HepG2 (cell line): ENCODE results near the gene ACSL5. TPM values are rescaled to one million over a fixed set of nuclear protein-coding genes. Genes with fewer than 3 reads are reported as not detected.

Experiments used
- AHR ChIP-seq: IDR thresholded peaks from 2 replicates; pipeline ENCODE4 v1.6.1; 2018; ENCODE audit warnings: missing genetic modification reagents, missing compliant biosample characterization
- ARID2 ChIP-seq: sonication (generic); formaldehyde crosslinking; IDR thresholded peaks from 2 replicates; pipeline ENCODE4 v1.8.1; 2022; ENCODE audit warnings: mild to moderate bottlenecking, missing genetic modification reagents, borderline replicate concordance
- BHLHE40 ChIP-seq: IDR thresholded peaks from 2 replicates; pipeline ENCODE4 v1.6.1; 2011; ENCODE audit warnings: low read length, improper control_type of control experiment
- KDM5A ChIP-seq: fragments of 200-600 bp; sonication (generic); IDR thresholded peaks from 2 replicates; pipeline ENCODE4 v1.7.0; 2018; ENCODE audit warnings: antibody characterized with exemption, mild to moderate bottlenecking, low read length, borderline replicate concordance
- KDM6A ChIP-seq: IDR thresholded peaks from 2 replicates; pipeline ENCODE4 v1.6.1; 2016; ENCODE audit warnings: low read depth
- KLF13 ChIP-seq: sonication (generic); formaldehyde crosslinking; IDR thresholded peaks from 2 replicates; pipeline ENCODE4 v1.4.0; 2020; ENCODE audit warnings: mild to moderate bottlenecking, missing genetic modification reagents
- PHF20 ChIP-seq: sonication (generic); formaldehyde crosslinking; IDR thresholded peaks from 2 replicates; pipeline ENCODE4 v1.5.0; 2020; ENCODE audit warnings: mild to moderate bottlenecking, missing genetic modification reagents
- PRPF4 ChIP-seq: fragments of 200-400 bp; formaldehyde crosslinking; IDR thresholded peaks from 2 replicates; pipeline ENCODE4 v1.6.1; 2016; ENCODE audit warnings: low read length, low read depth; ENCODE audit not compliant: poor library complexity, severe bottlenecking
- RARA ChIP-seq: IDR thresholded peaks from 2 replicates; pipeline ENCODE4 v1.6.1; 2016; ENCODE audit warnings: missing genetic modification reagents, missing compliant biosample characterization
- RARG ChIP-seq: sonication (generic); formaldehyde crosslinking; IDR thresholded peaks from 2 replicates; pipeline ENCODE4 v1.4.0; 2020; ENCODE audit warnings: low read depth, mild to moderate bottlenecking, missing genetic modification reagents
- SAP130 ChIP-seq: IDR thresholded peaks from 2 replicates; pipeline ENCODE4 v1.6.1; 2016; ENCODE audit warnings: low read depth
- SP2 ChIP-seq: sonication (generic); formaldehyde crosslinking; IDR thresholded peaks from 2 replicates; pipeline ENCODE4 v1.5.1; 2020; ENCODE audit warnings: mild to moderate bottlenecking, missing genetic modification reagents
- TBX2 ChIP-seq: sonication (generic); formaldehyde crosslinking; IDR thresholded peaks from 2 replicates; pipeline ENCODE4 v1.5.0; 2020; ENCODE audit warnings: missing genetic modification reagents, mild to moderate bottlenecking, borderline replicate concordance
- ZFX ChIP-seq: sonication (generic); formaldehyde crosslinking; IDR thresholded peaks from 2 replicates; pipeline ENCODE4 v1.4.0; 2020; ENCODE audit warnings: mild to moderate bottlenecking, low read depth, missing genetic modification reagents, moderate library complexity
- ZNF264 ChIP-seq: sonication (generic); formaldehyde crosslinking; IDR thresholded peaks from 2 replicates; pipeline ENCODE4 v1.4.0; 2020; ENCODE audit warnings: missing genetic modification reagents
- ZNF326 ChIP-seq: sonication (generic); formaldehyde crosslinking; IDR thresholded peaks from 2 replicates; pipeline ENCODE4 v1.4.0; 2020; ENCODE audit warnings: missing genetic modification reagents, borderline replicate concordance
- ZNF501 ChIP-seq: sonication (generic); formaldehyde crosslinking; IDR thresholded peaks from 2 replicates; pipeline ENCODE4 v1.5.1; 2020; ENCODE audit warnings: mild to moderate bottlenecking, moderate library complexity, missing genetic modification reagents
- ZNF530 ChIP-seq: sonication (generic); formaldehyde crosslinking; IDR thresholded peaks from 2 replicates; pipeline ENCODE4 v1.5.0; 2020; ENCODE audit warnings: low read depth, mild to moderate bottlenecking, missing genetic modification reagents
- ZNF619 ChIP-seq: sonication (generic); formaldehyde crosslinking; IDR thresholded peaks from 2 replicates; pipeline ENCODE4 v1.4.0; 2020; ENCODE audit warnings: mild to moderate bottlenecking, missing genetic modification reagents
- polyA plus RNA-seq, 8 experiments: library from polyadenylated mRNA; depleted of rRNA in 3 of 8; stranded (reverse) in 7 of 8; unstranded in 1 of 8; fragments of >200 nt; fragmentation: Illumina TruSeq in 4 of 8; extraction: Trizol in 4 of 8; gene quantifications; 2 replicates each; pipeline versions ENCODE4 v1.2.1 to v1.2.3, GENCODE V29; 2011 to 2016; ENCODE audit warnings: low read depth in 4 of 8, missing spikeins in 1 of 8, mixed read lengths in 1 of 8; ENCODE audit not compliant: insufficient read depth in 1 of 8
- total RNA-seq, 5 experiments: library from RNA; depleted of rRNA; stranded (reverse); fragments of >200 nt; fragmentation: Illumina TruSeq; extraction: Trizol; gene quantifications; 2 replicates each; pipeline ENCODE4 v1.2.3, GENCODE V29; 2016; ENCODE audit warnings: low read depth in 1 of 5
- TF ChIP-seq, protein P1 (sequence below): IDR thresholded peaks from 2 replicates; pipeline ENCODE4 v1.6.1; 2016; ENCODE audit warnings: missing compliant biosample characterization, missing genetic modification reagents, borderline replicate concordance
- TF ChIP-seq, protein P2 (sequence below): sonication (generic); formaldehyde crosslinking; IDR thresholded peaks from 2 replicates; pipeline ENCODE4 v1.4.0; 2020; ENCODE audit warnings: low read depth, mild to moderate bottlenecking, missing genetic modification reagents
- TF ChIP-seq, protein P3 (sequence below): sonication (generic); formaldehyde crosslinking; IDR thresholded peaks from 2 replicates; pipeline ENCODE4 v1.4.0; 2020; ENCODE audit warnings: mild to moderate bottlenecking, missing genetic modification reagents

Gene ACSL5
- total and polyA plus RNA-seq, 2 of the 13 experiments (the other 11 are each of a cell fraction or from before 2014, with no cell fraction given): 56.4 to 82.5 TPM

DNA sequence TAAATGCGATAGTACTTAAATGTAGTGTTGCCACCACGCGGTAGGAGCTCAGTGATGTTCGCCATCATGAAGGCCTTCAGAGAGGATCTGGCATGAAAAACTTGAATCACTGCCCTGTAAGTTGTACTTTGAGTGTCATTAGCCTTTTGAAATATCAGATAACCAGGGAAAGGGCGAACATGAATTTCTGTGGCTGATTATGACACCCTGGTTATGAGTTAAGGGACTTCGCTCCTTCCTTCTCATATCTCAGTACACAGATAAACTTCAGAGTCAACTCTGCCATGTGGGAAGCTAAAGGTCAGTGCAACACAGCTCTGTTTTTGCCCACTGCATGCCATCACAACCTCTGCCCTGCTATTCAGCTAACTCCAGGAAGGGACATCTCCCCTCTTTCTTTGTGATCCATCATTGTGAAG is 8.9 kb upstream of the ACSL5 start (continued):
- TF ChIP-seq TBX2 (CRISPR knock-in tag) (peak; percentile 82; the same call in 1 of the 2 replicates), PHF20 (no peak), ZNF326 (no peak), ZFX (CRISPR knock-in tag) (0 out of 2 replicates have a peak, but pooled peaks have one; percentile 41), SP2 (CRISPR knock-in tag) (no peak), SAP130 (peak; percentile 51), ZNF264 (no peak), KDM6A (CRISPR knock-in tag) (peak; percentile 49; the same call in 1 of the 2 replicates), KDM5A (no peak), ZNF501 (no peak), BHLHE40 (no peak), ZNF619 (no peak), ZNF530 (no peak), RARG (no peak), AHR (no peak), PRPF4 (no peak), ARID2 (no peak), RARA (CRISPR knock-in tag) (peak; percentile 66; the same call in 1 of the 2 replicates), KLF13 (no peak)
- TF ChIP-seq, protein P1, sequence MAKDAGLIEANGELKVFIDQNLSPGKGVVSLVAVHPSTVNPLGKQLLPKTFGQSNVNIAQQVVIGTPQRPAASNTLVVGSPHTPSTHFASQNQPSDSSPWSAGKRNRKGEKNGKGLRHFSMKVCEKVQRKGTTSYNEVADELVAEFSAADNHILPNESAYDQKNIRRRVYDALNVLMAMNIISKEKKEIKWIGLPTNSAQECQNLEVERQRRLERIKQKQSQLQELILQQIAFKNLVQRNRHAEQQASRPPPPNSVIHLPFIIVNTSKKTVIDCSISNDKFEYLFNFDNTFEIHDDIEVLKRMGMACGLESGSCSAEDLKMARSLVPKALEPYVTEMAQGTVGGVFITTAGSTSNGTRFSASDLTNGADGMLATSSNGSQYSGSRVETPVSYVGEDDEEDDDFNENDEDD (CRISPR knock-in tag): no peak
- TF ChIP-seq, protein P2, sequence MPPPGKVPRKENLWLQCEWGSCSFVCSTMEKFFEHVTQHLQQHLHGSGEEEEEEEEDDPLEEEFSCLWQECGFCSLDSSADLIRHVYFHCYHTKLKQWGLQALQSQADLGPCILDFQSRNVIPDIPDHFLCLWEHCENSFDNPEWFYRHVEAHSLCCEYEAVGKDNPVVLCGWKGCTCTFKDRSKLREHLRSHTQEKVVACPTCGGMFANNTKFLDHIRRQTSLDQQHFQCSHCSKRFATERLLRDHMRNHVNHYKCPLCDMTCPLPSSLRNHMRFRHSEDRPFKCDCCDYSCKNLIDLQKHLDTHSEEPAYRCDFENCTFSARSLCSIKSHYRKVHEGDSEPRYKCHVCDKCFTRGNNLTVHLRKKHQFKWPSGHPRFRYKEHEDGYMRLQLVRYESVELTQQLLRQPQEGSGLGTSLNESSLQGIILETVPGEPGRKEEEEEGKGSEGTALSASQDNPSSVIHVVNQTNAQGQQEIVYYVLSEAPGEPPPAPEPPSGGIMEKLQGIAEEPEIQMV (CRISPR knock-in tag): no peak
- TF ChIP-seq, protein P3, sequence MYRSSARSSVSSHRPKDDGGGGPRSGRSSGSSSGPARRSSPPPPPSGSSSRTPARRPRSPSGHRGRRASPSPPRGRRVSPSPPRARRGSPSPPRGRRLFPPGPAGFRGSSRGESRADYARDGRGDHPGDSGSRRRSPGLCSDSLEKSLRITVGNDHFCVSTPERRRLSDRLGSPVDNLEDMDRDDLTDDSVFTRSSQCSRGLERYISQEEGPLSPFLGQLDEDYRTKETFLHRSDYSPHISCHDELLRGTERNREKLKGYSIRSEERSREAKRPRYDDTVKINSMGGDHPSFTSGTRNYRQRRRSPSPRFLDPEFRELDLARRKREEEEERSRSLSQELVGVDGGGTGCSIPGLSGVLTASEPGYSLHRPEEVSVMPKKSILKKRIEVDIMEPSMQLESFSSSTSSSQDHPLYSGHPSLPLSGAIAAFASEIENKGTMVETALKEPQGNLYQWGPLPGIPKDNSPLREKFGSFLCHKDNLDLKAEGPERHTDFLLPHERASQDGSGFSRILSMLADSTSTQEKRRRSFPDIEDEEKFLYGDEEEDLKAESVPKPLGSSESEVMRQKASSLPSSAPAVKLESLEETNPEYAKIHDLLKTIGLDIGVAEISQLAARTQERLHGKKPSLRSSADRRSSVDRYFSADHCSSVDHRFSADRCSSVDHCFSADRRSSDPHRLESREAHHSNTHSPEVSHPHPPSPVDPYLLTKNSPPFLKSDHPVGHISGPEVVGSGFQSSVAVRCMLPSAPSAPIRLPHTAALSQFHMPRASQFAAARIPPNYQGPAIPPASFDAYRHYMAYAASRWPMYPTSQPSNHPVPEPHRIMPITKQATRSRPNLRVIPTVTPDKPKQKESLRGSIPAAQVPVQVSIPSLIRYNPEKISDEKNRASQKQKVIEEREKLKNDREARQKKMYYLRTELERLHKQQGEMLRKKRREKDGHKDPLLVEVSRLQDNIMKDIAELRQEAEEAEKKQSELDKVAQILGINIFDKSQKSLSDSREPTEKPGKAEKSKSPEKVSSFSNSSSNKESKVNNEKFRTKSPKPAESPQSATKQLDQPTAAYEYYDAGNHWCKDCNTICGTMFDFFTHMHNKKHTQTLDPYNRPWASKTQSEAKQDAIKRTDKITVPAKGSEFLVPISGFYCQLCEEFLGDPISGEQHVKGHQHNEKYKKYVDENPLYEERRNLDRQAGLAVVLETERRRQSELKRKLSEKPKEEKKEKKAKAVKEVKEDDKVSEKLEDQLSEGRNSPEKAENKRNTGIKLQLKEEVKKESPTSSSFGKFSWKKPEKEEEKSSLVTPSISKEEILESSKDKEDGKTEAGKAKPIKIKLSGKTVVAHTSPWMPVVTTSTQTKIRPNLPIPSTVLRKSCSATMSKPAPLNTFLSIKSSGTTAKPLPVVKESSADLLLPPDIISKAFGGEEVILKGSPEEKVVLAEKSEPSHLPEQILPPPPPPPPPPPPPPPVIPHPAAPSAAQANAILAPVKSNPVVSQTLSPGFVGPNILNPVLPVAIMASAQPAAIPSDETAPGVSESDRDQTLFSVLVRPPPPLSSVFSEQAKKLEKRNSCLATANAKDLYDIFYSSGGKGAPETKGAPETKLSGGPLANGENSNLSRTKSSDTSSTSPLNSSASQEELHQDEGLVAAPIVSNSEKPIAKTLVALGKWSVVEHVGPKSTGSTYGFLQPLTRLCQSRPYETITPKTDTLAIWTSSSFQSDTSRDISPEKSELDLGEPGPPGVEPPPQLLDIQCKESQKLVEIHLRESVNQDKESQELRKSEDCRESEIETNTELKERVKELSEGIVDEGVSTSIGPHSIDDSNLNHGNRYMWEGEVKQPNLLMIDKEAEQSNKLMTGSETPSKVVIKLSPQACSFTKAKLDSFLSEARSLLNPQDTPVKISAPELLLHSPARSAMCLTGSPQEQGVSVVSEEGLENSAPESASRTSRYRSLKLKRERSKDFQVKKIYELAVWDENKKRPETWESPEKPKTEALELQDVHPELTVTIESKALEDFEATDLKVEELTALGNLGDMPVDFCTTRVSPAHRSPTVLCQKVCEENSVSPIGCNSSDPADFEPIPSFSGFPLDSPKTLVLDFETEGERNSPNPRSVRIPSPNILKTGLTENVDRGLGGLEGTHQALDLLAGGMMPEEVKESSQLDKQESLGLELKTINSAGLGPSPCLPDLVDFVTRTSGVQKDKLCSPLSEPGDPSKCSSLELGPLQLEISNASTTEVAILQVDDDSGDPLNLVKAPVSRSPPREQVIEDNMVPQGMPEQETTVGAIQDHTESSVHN (CRISPR knock-in tag): no peak
